Islet of Langerhans (tissue), 1 donor: ENCODE results near the gene PHF3.
A peak's percentile ranks its signal among the peaks of the same experiment; 100 is the strongest.

ENCODE experiments used
- FAIRE-seq: peaks from one replicate; lab custom pipeline; 2011; peaks lifted over from hg19 to GRCh38; lab: Jason Lieb, UNC

PHF3 gene

GRCh38 chr6:63635588-63636517 is at the start of gene PHF3:
TSS of gene PHF3 (plus strand) at chr6:63635802. CDS start at chr6:63646552, 10,750 bp downstream.
- no peak for FAIRE-seq

GRCh38 chr6:63589952-63590411 is 45.6 kb upstream of the PHF3 start:
- no peak for FAIRE-seq

DNA sequence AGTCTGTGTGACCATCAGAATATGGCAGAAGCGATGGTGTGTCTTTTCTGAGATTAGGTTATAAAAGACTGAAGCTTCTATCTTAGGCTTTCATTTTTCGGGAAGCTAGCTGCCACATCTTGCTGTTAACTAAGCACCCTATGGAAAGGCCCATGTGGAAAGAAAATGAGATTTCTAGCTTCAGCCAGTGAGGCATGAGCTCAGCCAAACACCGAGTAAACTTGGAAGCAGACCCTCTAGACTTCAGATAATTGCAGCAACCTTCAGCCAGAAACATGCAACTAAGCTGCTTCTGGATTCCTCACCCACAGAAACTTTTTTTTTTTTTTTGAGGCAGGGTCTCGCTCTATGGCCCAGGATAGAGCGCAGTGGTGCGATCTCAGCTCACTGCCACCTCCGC is 42.7 kb upstream of the PHF3 start:
- no peak for FAIRE-seq

- peak; percentile 56 for FAIRE-seq
Observed at GRCh38 chr6:63597141-63598048, 38.2 kb upstream of the PHF3 start.

- no peak for FAIRE-seq
Observed at GRCh38 chr6:63598049-63599036, 37.3 kb upstream of the PHF3 start.

GRCh38 chr6:63599243-63599642 is 36.4 kb upstream of the PHF3 start:
- no peak for FAIRE-seq

DNA sequence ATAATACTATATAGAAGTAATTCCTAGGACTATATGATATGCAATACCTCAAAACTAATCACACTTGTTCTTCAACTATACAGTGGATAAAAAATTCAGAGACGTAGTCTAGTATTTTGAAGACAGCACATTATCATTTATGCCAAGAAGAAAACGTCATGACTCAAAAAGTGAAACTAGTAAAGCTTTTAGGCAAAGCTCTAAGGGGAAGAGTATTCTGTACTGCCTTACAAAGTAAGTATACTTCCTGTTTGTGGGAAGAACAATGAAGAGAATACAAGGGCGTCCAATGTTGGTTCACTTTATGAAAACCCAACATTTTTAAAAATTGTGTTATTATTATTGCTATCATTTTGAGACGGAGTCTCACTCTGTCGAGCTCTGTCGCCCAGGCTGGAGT is 35.5 kb upstream of the PHF3 start:
- FAIRE-seq = no peak

DNA sequence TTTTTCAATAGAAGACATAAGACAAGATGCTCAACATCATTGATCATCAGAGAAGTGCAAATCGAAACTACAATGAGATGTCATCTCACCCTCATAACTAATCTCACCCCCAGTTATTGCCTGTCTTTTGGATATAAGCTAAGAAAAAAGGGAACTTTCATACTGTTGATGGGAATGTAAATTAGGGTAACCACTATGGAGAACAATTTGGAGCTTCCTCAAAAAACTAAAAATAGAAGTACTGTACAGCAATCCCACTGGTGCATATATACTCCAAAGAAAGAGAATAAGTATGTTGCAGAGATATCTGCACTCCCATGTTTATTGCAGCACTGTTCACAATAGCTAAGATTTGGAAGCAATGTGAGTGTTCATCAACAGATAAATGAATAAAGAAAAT is 26.4 kb upstream of the PHF3 start:
- no peak for FAIRE-seq

GRCh38 chr6:63610944-63611343 is 24.7 kb upstream of the PHF3 start:
- peak; percentile 80 for FAIRE-seq

GRCh38 chr6:63611560-63611959 is 24.0 kb upstream of the PHF3 start:
- FAIRE-seq = no peak

DNA sequence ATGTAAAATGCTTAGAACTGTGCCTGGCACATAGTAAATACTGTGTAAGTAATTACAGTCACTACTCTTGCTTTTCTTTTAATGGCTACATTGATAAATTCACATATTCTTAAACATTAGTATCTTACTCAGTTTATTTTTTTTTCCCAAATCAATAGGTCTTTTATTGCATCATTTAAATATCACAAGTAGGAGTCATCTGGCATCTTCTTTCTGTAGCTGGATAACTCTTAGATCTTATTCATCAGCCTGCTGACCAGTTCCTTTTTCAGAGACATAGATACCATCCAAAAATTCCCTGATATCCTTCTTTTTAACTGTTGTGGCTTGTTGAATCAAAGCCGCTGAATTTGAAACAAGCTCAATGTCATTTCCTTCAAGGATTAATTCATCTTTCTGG is 20.0 kb upstream of the PHF3 start:
- FAIRE-seq = no peak

- no peak for FAIRE-seq
Observed at GRCh38 chr6:63624091-63624490, 11.5 kb upstream of the PHF3 start.

GRCh38 chr6:63630466-63630865 is 5.1 kb upstream of the PHF3 start:
- no peak for FAIRE-seq

DNA sequence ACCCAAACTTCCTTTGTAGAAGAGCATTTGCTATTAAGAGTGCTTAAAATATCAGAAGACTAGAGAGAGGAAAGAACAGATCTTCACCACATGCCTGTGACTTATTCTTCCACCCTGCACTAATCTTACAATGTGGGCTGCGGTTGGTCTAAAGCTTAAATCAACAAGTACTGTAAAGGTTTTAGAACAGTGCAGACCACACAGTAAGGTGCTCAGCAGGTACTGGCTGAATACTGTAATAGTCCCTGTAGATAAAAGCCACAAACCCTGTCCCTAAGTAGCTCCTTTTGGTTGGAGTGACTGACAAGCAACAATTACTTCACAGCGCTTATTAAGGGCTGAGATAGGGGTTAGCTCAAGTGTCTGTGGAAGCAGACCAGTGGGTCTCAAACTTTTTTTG is 972 bp upstream of the PHF3 start:
- no peak for FAIRE-seq

DNA sequence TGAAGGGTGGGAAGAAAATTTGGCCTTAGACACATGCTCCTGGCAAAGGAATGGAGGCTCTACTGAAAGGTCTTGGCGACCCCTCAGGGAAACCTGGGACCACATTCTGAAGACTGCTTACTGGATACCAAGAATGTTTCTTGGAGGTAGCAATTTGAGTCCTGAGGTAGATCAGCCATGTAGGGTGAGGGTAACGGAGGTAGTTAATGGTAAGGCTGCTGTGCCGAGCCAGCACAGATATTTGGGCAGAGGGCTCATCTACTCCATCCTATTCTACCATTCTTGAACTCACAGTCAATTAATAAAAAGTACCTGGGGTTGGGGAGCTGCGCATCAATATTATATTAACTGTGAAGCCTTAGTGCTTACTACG is 401 bp upstream of the PHF3 start:
- FAIRE-seq = no peak

GRCh38 chr6:63636518-63637021 is 968 bp downstream of the PHF3 start:
- no peak for FAIRE-seq

DNA sequence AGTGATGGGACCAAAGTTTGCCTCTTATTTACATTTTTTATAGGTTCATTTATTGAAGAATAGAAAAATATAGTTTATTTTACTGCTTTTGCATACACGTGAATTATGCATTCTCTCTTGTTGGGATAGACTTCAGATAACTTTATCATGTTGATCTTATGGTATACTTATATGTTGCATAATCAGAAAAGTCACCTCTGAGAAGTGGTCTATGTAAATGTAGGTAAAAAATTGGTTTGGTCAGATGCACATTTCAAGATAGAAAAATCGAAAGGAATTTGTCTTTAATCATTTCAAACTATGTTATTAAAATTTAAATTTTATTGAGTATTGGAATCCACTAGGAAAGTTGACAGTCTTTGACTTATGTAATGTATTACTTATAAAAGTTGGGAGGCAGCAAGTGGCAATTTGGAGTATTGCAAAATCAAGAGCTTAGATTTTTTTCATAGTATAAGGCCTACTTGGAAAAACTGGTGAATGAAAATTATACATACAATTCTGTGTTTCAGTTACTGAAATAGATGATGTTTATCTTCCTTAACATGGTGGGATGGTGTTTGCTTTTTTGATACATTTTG is 2.4 kb downstream of the PHF3 start:
- peak; percentile 24 for FAIRE-seq

GRCh38 chr6:63640062-63640461 is 4.5 kb downstream of the PHF3 start:
- peak; percentile 24 for FAIRE-seq

DNA sequence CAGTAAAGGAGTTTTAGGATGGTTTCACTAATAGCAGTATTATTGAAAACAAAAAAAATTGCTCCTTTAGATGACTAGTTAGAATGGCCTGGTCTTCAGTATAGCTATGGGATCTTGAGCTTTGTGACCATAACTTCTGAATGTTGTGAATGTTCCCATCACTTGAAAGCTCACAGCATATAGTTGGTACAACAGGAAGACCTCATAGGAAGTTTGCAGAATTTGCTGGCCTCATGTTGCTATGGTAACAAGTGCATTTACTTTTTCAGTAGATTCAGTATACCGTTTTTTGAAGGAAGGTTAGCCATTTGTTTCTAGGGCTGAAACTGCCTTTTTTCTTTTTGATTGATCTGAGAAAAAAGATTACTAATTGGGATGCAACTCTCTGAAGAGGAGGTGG is 8.3 kb downstream of the PHF3 start:
- no peak for FAIRE-seq

DNA sequence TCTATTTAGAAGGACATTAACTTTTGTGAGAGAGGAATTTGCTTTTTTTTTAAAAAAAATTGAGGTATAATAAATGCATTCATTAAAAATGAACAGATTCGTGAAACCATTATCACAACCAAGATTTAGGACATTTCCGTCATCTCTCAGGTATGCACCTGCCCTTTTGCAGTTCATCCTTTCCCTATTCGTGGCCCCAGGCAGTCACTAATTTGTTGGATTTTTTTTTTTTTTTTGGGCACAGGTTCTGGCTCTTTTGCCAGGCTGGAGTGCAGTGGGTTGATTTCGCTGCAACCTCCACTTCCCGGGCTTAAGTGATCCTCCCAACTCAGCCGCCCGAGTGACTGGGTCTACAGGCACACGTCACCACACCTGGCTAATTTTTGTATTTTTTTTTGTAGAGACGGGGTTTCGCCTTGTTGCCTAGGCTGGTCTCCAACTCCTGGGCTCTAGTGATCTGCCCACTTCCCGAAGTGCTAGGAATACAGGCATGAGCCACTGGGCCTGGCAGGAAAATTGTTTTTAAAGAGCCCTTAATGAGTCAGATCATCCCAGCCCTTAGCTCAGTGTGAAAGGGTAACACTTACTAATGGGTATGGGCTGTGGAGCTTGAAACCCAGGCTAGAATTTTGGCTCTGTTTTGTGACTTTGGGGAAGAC is 9.2 kb downstream of the PHF3 start:
- no peak for FAIRE-seq

GRCh38 chr6:63649269-63649668 is 13.7 kb downstream of the PHF3 start:
- FAIRE-seq = no peak
